SK-N-SH (cell line): ENCODE measurements around the gene PROM1.

Experiments
- ELF1 ChIP-seq: IDR thresholded peaks from 2 replicates; pipeline ENCODE4 v1.4.0; 2012
- POLR2AphosphoS5 ChIP-seq: IDR thresholded peaks from 2 replicates; pipeline ENCODE4 v1.6.1; 2012; ENCODE audit warnings: low read depth, low read length
- RFX5 ChIP-seq: IDR thresholded peaks from 2 replicates; pipeline ENCODE4 v1.6.1; 2012; ENCODE audit warnings: mild to moderate bottlenecking, improper control_type of control experiment, low read length
- RXRA ChIP-seq: IDR thresholded peaks from 2 replicates; pipeline ENCODE4 v1.4.0; 2012; ENCODE audit warnings: low read depth, mild to moderate bottlenecking, borderline replicate concordance
- TAF1 ChIP-seq: IDR thresholded peaks from 2 replicates; pipeline ENCODE4 v1.6.1; 2012; ENCODE audit warnings: low read depth, mild to moderate bottlenecking, low read length, moderate library complexity, borderline replicate concordance
- TF ChIP-seq, protein P1 (sequence below): fragments of 200-600 bp; sonication (generic); IDR thresholded peaks from 2 replicates; pipeline ENCODE4 v1.6.1; 2017; ENCODE audit warnings: antibody characterized with exemption, mild to moderate bottlenecking, moderate library complexity
- TF ChIP-seq, protein P2 (sequence below): IDR thresholded peaks from 2 replicates; pipeline ENCODE4 v1.4.0; 2012; ENCODE audit warnings: low read depth
- TF ChIP-seq, protein P3 (sequence below): fragments of 150-350 bp; IDR thresholded peaks from 2 replicates; pipeline ENCODE4 v1.6.1; 2017; ENCODE audit warnings: antibody characterized with exemption, low read length, low read depth, borderline replicate concordance

DNA sequence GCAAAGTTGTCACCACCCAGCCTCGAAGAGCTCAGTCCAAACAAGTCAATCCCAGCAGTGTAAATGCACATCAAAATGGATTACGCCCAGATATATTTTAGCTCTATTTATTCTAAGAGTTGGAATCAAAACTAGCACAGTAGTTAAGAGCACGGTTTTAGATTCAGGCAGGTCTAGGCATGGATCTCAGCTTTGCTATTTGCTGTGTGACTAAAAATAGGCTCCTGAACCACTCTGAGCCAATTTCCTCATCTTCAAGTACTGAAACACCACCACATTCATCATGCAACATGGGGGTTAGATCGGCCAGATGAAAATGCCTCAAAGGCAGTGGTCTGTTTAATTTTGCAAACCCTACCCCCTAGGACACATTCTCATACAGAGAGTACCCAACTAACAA is 65.0 kb downstream of the PROM1 start:
- TF ChIP-seq, protein P1, sequence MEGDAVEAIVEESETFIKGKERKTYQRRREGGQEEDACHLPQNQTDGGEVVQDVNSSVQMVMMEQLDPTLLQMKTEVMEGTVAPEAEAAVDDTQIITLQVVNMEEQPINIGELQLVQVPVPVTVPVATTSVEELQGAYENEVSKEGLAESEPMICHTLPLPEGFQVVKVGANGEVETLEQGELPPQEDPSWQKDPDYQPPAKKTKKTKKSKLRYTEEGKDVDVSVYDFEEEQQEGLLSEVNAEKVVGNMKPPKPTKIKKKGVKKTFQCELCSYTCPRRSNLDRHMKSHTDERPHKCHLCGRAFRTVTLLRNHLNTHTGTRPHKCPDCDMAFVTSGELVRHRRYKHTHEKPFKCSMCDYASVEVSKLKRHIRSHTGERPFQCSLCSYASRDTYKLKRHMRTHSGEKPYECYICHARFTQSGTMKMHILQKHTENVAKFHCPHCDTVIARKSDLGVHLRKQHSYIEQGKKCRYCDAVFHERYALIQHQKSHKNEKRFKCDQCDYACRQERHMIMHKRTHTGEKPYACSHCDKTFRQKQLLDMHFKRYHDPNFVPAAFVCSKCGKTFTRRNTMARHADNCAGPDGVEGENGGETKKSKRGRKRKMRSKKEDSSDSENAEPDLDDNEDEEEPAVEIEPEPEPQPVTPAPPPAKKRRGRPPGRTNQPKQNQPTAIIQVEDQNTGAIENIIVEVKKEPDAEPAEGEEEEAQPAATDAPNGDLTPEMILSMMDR: no peak
- TF ChIP-seq RXRA: no peak
- TF ChIP-seq ELF1: no peak
- no peak for TF ChIP-seq POLR2AphosphoS5
- TF ChIP-seq TAF1: no peak
- TF ChIP-seq, protein P2, sequence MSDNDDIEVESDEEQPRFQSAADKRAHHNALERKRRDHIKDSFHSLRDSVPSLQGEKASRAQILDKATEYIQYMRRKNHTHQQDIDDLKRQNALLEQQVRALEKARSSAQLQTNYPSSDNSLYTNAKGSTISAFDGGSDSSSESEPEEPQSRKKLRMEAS: no peak
- TF ChIP-seq, protein P3, sequence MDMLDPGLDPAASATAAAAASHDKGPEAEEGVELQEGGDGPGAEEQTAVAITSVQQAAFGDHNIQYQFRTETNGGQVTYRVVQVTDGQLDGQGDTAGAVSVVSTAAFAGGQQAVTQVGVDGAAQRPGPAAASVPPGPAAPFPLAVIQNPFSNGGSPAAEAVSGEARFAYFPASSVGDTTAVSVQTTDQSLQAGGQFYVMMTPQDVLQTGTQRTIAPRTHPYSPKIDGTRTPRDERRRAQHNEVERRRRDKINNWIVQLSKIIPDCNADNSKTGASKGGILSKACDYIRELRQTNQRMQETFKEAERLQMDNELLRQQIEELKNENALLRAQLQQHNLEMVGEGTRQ: no peak
- TF ChIP-seq RFX5: no peak
